Stomach (tissue), 4 donors: Measurements from ENCODE around the gene MX2.

Source experiments
- CTCF ChIP-seq, 7 experiments: fragments of 450-650 bp in 4 of 7; fragments of 200-600 bp in 3 of 7; sonication (generic) in 3 of 7; IDR thresholded peaks; one replicate each; pipeline ENCODE4 v1.5.1; 2016 to 2019; ENCODE audit warnings: antibody characterized with exemption in 7 of 7, control low read depth in 2 of 7, mild to moderate bottlenecking in 1 of 7
- EP300 ChIP-seq: sonication (generic); formaldehyde crosslinking; IDR thresholded peaks from one replicate; pipeline ENCODE4 v1.6.1; 2017; ENCODE audit warnings: antibody characterized with exemption
- POLR2A ChIP-seq, 4 donors: fragments of 450-650 bp; IDR thresholded peaks; one replicate each; pipeline ENCODE4 v1.6.1; 2016; ENCODE audit warnings: antibody characterized with exemption in 4 of 4, control low read depth in 2 of 4, mild to moderate bottlenecking in 1 of 4, moderate library complexity in 1 of 4
- POLR2AphosphoS5 ChIP-seq, 3 donors: sonication (generic); formaldehyde crosslinking; IDR thresholded peaks; one replicate each; pipeline ENCODE4 v1.6.1; 2016; ENCODE audit warnings: antibody characterized with exemption in 3 of 3

- no peak for TF ChIP-seq CTCF (IDR thresholded peaks at IDR 0.05)
- TF ChIP-seq POLR2A (IDR thresholded peaks at IDR 0.05): no peak
- TF ChIP-seq POLR2AphosphoS5 (IDR thresholded peaks at IDR 0.05): no peak
- TF ChIP-seq EP300: no peak
Observed at GRCh38 chr21:41318218-41318617, 43.6 kb upstream of the MX2 start.
